ENCODE measurements around the gene MAFF.
"Not testable (repeated sequence)": the region's sequence is repeated elsewhere in the genome, so short reads cannot be mapped to it uniquely, and the experiment has no call there.

Gene MAFF

DNA sequence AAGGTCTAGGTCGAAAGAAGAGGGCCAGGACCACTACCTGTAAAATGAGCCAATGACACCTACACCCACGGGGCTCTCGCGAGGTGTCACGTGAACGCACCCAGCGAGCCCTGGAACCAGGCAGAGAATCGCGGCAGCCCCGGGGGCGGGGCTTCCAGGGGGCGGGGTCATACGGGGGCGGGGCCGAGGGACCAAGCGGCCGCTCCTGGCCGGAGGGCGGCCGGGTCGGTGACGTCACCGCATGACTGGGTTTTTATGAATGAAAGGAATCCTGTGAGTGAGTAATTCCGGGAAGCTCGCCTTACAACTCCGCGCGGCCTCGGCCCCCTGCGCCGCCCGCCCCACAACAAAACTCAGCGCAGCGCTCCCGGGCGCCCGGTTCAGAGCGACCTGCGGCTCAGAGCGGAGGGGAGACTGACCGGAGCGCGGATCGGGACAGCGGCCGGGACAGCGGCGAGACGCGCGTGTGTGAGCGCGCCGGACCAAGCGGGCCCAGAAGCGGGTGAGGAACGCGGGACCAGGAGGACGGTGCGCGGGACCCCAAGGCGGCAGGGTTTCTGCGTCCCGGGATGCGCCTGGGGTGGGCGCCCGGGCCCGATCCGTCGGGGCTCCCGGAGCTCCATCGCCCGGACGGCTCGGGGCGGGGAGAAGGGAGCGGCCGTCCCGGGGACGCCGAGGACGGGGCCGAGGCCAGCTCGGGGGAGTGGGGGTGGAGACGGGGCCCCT lies at the start of gene MAFF:
Gene MAFF, plus strand, starts transcription at position 284 of the 726 bp plus-strand sequence. CDS start 11,860 bp downstream, outside the sequence.
- TF ChIP-seq POLR2A (IDR thresholded peaks at IDR 0.05; ENCODE audit: low read depth, low read length) = 0 out of 2 replicates have a peak, but pooled peaks have one; percentile 24
- DNase-seq (ENCODE audit: insufficient read length, low spot score) (peak; percentile 71), FAIRE-seq (no peak)

DNA sequence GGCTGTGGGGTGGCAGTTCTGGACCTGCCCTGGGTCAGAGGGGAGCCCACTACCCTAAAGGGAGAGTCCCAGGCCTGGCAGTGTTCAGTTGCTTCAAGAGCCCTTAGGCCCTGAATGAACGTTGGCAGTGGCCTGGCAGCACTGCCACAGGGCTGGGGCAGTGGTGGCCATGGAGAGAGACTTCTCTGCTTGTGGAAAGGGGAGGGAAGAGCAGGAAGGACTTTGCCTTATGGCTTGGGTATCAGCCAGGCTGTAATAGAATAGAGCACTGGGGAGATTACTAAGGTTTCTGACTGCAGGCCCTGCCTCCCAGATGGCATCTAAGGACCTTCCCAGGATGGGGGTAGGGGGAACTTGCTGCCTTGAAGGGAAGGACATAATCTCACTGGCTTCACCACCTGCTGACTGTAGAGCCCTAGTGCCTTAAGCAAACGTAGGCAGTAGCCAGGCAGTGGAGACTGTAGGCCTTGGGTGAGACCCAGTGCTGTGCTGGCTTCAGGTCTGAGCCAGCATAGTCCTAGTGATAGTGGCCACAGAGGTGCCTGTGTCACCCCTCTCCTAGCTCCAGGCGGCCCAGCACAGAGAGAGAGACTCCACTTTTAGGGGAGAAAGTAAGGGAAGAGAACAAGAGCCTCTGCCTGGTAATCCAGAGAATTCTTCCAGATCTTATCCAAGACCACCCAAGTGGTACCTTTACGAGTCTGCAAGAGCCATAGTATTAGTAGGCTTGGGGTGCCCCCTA lies 47.8 kb upstream of the MAFF start:
- TF ChIP-seq POLR2A (IDR thresholded peaks at IDR 0.05; ENCODE audit: low read depth, low read length) = no peak
- no peak for FAIRE-seq
- no peak for DNase-seq (ENCODE audit: insufficient read length, low spot score)

DNA sequence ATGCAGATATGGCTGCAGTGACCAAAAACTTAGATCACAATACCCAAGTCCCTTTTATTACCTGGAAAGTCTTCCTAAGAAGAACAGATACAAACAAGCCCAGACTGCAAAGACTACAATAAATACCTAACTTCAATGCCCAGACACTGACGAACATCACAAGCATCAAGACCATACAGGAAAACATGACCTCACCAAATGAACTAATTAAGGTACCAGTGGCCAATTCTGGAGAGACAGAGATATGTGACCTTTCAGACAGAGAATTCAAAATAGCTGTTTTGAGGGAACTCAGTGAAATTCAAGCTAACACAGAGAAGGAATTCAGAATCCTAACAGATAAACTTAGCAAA lies 47.3 kb upstream of the MAFF start:
- DNase-seq (ENCODE audit: insufficient read length, low spot score); FAIRE-seq: not testable (repeated sequence)

DNA sequence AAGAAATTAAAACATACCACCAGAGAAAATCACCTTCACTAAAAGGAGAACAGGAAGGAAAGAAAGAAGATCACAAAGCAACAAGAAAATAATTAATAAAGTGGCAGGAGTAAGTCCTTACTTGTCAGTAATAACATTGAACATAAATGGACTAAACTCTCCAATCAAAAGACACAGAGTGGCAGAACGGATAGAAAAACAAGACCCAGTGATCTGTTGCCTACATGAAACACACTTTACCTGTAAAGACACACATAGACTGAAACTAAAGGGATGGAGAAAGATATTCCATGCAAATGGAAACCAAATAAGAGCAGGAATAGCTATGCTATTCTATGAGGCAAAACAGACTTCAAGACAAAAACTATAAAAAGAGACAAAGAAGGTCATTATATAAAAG lies 46.1 kb upstream of the MAFF start:
- no peak for FAIRE-seq
- DNase-seq (ENCODE audit: insufficient read length, low spot score) = no peak
- no peak for TF ChIP-seq POLR2A (IDR thresholded peaks at IDR 0.05; ENCODE audit: low read depth, low read length)

DNA sequence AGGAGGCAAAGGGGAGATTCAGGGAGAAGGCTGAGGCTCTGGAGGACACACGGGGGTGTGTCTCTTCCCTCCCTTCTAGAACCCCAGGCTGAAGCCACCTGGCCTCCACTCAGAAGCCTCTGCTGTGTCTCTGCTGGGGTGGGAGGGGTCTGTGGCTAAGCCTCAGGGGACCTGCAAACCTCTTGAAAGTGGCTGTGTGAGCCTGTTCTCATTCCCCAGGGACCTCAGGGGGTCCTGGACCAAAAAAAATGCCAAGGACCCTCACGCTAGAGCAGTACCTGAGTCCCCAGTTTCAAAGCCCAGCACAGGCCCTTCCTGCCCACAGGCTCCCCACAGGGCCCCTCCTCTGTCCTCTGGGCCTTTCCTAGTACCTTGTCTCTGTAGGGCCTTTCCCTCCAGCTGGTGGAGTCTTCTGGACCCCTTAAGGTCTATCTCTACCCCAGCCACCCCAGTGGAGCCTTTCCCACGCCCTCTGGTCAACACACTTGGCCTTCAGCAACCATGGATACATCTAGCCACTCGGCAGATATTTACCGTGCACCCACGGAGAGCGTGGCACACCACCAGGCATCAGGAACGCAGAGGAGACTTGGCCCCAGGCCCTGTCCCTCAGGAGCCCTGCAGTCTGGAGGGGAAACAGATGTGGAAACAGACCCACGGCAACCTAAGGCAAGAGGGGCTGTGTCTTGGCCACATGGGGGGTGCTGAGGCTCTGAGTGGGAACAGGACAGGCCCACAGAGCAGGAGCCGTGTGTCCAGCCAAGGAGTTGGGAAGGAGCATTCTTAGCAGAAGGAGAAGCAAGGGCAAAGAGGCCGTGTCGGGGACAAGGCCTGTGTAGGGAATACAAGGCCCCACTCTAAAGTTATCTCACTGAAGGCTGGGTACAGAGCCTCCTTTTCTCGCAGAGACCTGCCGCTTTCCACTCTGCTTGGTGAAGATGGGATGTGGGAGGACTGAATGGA lies 38.6 kb upstream of the MAFF start:
- no peak for DNase-seq (ENCODE audit: insufficient read length, low spot score)
- TF ChIP-seq POLR2A (IDR thresholded peaks at IDR 0.05; ENCODE audit: low read depth, low read length) = no peak
- no peak for FAIRE-seq

DNA sequence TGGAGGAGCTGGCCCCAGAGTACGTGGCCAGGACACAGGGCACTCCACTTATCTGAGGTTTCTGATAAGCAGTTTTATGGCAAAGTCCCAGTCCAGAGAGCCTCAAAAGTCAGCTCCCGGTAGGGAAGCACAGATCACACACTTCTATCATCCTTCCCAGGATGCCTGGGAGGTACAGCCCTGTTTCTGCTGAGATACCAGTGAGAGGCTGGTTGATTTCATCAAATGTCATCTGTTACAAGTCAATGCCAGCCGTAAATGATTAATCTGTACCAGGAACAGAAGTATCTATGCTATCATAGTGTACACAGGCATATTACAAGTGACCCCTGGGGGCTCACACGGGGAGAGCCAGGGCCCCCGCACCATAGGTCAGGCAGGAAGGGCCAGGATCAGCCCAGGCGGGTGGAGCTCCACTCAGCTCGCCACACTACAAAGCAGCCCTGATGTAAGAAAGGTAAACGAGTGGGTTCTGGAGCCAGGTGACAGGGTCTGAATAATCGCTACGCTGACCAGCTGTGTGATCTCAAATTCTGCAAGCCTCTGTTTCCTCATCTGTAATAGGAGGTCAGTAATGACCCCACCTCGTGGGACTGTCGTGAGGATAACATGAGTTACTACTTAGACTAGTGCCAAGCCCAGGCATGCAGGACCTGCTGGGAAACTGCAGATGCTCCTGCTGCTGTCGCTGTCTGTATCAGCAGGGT lies 37.8 kb upstream of the MAFF start:
- no peak for FAIRE-seq
- no peak for TF ChIP-seq POLR2A (IDR thresholded peaks at IDR 0.05; ENCODE audit: low read depth, low read length)
- DNase-seq (ENCODE audit: insufficient read length, low spot score) = no peak

DNA sequence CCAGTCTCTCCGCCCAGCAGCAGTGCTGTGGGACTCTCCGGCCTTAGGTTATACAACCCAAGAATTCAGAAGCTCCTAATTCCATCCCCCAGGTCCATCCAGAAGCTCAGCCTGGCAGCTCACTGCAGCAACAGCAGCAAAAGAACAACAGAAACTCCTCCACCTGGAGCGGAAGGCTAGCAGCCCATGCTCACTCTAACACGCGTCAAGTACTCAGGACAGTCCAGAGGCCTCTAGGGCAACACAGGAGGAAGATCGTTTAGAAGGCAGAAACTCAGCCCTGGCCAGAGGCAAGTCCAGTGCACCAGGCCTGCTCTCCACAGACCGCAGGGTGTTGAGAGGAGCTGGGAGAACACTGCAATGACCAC lies 37.3 kb upstream of the MAFF start:
- no peak for TF ChIP-seq POLR2A (IDR thresholded peaks at IDR 0.05; ENCODE audit: low read depth, low read length)
- DNase-seq (ENCODE audit: insufficient read length, low spot score) (no peak), FAIRE-seq (no peak)

DNA sequence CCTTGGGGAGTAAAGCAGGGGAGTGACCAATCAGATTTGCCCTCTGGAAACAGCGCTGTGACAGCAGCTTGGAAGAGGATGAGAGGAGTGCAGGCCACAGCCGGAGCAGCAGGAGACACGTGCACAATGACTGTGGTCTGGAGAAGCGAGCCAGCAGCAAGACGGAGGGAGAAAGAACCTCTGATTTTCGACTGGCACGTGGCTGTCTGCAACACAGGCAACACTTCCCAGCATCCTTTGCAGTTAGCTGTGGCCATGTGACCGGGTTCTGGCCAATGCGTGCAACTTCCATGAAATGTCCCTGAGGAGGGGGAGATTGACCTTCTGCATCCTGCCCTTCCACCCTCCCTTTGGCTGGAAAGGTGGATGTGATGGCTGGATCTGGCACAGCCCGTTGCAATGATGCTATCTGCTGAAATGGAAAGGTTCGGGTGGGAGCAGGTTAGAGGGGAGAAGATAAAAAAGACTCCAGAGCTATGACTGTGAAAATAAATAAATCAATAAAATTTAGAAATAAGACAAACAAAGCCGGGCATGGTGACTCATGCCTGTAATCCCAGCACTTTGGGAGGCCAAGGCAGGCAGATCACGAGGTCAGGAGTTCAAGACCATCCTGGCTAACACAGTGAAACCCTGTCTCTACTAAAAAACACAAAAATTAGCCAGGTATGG lies 35.7 kb upstream of the MAFF start:
- FAIRE-seq (no peak), DNase-seq (ENCODE audit: insufficient read length, low spot score) (no peak)
- TF ChIP-seq POLR2A (IDR thresholded peaks at IDR 0.05; ENCODE audit: low read depth, low read length) = no peak

DNA sequence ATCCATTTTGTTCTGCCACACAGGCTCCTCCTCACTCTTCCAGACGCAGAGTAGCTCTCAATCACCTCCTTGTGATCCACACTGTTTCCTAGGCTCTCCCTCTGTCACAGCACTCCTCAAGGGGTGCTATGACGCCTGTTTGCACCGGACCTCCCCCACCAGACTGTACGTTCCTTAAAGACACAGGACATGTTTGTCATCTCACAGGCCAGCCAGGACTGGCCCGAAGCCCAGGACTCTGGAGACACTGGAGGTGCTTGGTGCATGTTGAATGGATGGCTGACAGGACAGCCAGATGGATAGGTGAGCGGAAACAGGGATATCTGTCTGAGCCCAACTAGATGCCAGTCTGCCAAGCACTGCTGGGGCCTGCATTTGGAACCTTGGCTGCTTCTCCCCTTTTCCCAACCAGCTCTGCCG lies 33.8 kb upstream of the MAFF start:
- FAIRE-seq = no peak
- DNase-seq (ENCODE audit: insufficient read length, low spot score) = no peak
- TF ChIP-seq POLR2A (IDR thresholded peaks at IDR 0.05; ENCODE audit: low read depth, low read length) = no peak

DNA sequence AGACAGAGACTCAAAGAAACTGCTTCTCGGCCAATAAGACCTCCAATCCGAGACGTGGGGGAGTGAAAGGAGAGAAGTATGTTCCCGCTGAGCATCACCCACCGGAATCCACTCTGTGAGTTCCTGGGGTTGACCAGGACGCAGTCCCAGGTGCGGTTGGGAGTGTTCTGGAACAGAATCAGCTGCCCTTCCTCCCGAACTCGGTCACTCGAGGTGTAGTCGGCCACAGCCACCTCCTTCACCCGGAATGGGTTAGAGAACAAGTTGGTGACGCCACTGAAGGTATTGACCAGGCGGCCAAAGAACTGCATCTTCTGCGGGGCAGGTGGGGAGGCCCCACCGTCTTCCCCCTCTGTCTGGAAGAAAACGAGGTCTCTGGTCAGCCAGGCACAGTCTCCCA lies 32.7 kb upstream of the MAFF start:
- no peak for TF ChIP-seq POLR2A (IDR thresholded peaks at IDR 0.05; ENCODE audit: low read depth, low read length)
- DNase-seq (ENCODE audit: insufficient read length, low spot score) (no peak), FAIRE-seq (no peak)

DNA sequence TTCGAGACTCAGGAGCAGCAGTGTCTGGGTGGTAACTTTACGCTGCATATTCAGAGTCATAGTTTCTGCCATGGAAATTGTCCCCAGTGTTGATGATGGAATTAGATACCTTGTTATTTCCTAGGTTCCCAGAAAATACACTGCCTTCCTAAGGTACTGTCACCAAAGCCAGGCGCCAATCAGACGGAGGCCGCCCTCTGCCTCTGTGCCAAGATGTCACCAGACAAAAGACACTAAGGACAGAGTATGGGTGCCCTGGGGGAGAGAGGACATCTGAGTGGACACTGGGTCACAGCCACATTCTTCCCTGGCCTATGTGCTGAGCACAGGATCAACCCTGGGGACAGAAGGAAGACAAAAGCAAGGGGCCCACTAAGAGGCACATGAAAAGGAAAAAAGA lies 31.3 kb upstream of the MAFF start:
- FAIRE-seq (no peak), DNase-seq (ENCODE audit: insufficient read length, low spot score) (no peak)
- no peak for TF ChIP-seq POLR2A (IDR thresholded peaks at IDR 0.05; ENCODE audit: low read depth, low read length)

DNA sequence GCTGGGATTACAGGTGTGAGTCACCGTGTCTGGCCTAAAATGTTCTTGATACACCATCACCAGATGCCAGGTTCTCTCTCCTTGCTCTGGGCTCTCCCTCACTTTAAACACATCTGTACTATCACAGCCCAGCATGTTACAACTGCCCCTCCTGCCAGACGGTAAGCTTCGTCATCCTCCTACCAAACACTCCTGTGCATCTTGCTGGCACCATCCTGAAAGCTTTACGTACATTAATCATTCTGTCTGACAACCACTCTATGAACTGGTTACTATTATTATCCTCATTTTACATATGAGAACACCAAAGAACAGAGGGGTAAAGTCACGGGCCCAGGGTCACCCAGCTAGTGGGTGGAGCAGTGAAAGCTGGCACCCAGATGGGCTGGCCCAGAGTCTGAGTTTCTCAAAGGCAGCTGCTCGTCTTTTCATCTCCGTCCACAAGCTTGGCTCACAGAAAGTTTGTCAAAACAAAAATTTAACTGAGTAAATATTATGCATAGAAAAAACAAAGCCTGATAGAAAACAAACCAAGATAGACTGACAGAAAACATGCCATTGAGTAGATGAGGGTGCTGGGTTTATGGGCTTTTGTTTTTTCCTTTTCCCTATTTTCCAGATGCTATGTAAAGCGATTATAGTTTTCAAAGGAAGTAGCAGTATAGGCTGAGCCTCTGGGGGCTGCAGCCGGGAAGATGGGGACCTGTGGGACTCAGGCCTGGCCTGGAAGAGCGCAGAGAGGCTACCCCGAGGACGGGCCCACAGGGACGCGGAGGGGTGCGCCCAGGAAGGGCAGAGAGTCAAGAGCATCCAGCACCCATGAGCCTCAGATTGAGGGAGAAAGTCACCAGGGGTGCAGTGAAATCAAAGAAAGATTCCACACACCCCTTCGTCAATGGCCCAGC lies 29.6 kb upstream of the MAFF start:
- DNase-seq (ENCODE audit: insufficient read length, low spot score) = no peak
- no peak for FAIRE-seq
- TF ChIP-seq POLR2A (IDR thresholded peaks at IDR 0.05; ENCODE audit: low read depth, low read length) = no peak

Measured in H54 (cell line).